Measurements from ENCODE around the gene ACACA.

GRCh38 chr17:37447641-37448040 lies 41.0 kb upstream of the ACACA start:
- TF ChIP-seq GATA2 (IDR thresholded peaks at IDR 0.05; ENCODE audit: low read depth, low read length) (no peak), GATA3 (IDR thresholded peaks at IDR 0.05; ENCODE audit: low read depth, low read length) (no peak)

Data from SH-SY5Y (cell line).